HG02571 (cell line): Measurements from ENCODE around the gene VWA3B.
"Not testable (repeated sequence)": the region's sequence is repeated elsewhere in the genome, so short reads cannot be mapped to it uniquely, and the experiment has no call there.

Experiments used
- ATAC-seq: cut with Tn5 transposase; IDR thresholded peaks from one replicate; pipeline ENCODE4 v1.9.1; 2021; ENCODE audit warnings: mild to moderate bottlenecking, moderate library complexity; ENCODE audit not compliant: unreplicated experiment

The VWA3B gene

DNA sequence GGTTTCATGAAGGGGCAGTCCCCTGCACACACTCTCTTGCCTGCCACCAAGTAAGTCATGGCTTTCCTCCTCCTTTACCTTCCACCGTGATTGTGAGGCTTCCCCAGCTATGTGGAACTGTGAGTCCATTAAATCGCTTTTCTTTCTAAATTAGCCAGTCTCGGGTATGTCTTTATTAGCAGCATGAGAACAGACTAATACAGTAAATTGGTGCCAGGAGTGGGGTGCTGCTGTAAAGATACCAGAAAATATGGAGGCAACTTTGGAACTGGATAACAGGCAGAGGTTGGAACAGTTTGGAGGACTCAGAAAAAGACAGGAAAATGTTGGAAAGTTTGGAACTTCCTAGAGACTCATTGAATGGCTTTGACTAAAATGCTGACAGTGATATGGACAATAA is 233.2 kb downstream of the VWA3B start:
- not testable (repeated sequence) for ATAC-seq

- ATAC-seq, result no peak
These were observed 237.2 kb downstream of the VWA3B start for GRCh38 chr2:98324181-98324580.

GRCh38 chr2:98327776-98328175 is 240.8 kb downstream of the VWA3B start:
- no peak for ATAC-seq

- no peak for ATAC-seq
These were observed 242.6 kb downstream of the VWA3B start for GRCh38 chr2:98329549-98329948.

- ATAC-seq, result no peak
These were observed 246.0 kb downstream of the VWA3B start for GRCh38 chr2:98332989-98333388.

DNA sequence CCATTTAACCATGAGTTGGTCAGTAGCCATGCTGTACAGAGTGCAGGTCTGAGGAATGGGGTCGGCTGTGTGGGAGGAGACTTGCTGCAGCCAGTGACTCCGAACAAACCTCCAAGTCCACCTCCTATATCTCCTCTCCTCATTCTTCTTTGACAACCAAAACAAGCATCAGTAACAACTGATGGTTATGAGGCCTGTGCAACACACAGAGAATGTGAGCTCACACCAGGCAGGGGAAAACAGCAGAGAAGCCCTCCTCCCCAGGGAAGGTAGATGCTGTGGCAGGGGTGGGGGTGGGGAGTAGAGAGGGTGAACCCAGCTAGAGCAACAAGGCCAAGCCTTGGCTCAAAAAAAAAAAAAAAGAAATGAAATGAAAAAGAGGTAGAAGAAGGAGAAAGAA is 247.0 kb downstream of the VWA3B start:
- ATAC-seq, result no peak

- no peak for ATAC-seq
These were observed 247.6 kb downstream of the VWA3B start for GRCh38 chr2:98334439-98335078.

DNA sequence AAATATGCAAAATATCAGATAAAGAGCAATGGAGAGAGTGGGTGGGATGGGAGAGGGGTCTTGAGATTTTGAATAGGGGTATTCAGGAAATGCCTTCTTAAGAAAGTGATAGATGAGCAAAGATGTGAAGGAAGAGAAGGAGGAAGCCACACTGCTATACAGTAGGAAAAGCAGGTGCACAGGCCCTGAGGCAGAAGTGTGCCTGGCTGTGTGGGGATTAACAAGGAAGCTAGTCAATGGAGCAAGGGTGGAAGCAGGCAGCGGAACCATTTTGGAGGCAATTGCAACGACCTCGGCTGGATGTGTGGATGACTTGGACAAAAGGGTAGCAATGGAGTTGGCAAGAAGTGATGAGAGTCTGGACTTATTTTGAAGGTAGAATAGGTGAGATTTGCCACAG is 248.3 kb downstream of the VWA3B start:
- no peak for ATAC-seq

GRCh38 chr2:98341241-98341640 is 254.3 kb downstream of the VWA3B start:
- no peak for ATAC-seq

GRCh38 chr2:98343285-98343684 is 256.3 kb downstream of the VWA3B start:
- ATAC-seq, result no peak

DNA sequence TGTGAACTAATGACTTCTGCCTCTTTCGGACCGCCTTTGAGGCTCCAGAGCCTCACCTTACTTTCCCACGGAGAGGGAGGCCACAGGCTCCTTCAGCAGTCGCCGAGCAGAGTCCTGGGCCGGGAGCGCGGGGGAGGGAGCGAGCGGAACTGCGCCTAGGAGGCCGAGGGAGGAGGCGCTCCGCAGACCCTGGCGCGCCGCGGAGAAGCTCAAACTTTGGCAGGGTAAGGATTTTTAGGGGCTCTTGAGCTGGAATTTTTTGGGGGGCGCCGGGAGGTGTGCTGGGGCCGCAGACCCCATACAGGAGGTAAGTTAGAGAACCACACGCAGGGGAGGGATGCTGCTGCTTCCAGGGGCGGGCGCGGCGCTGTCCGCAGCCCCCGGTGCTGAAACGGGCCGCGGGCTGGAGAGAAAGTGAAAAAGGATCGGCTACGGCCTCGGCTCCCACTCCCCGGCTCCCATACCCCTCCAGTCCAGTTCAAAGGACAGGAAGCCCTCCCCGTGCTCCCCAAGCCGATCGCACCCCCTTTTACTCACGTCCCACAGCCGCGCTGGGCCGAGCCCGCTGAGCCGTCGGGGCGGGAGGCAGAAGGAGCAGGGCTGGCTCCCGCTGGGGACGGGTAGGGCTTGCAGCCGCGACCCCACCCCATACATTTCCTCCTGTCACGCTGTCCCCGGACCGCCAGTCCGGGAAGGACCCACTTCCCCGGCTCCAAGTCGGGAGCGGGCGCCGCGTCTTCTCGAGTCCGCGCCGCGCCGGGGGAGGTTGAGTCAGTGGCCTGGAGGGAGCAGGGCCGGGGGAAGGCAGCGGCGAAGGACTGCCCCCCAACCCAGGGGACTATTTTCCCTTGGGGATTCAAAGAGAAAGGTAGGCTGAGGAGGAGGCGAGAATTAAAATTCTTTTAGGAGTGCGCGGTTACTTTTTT is 259.6 kb downstream of the VWA3B start, which contains the start of gene CNGA3:
Gene CNGA3, plus strand, starts transcription at position 146 of the 926 bp plus-strand sequence. CDS start 23,520 bp downstream, outside the sequence.
- ATAC-seq, result no peak

GRCh38 chr2:98347298-98348065 is 260.5 kb downstream of the VWA3B start:
- ATAC-seq, result no peak

DNA sequence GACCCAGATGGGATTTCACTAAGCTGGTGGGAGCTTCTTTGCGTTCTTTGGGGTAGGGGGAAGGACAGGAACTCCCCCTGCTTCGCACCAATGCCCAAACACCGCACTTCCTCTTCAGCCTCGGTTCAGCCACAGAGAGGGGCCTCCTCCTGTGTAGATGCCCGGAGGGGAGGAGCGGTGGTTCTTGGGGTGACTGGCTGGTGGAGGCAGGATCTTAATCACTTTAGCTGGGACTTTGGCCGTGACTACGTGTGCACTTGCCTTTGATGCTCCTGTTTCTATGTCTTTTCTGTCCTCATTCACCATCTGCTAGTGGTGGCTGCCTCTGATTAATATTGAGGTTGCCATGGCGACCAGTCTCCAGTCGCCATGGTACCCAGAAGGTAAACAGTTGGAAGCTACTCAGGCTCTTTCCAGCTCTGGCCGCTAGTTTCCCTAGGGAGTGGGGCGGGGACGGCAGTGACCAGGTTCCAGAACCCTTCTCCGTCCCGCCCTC is 261.1 kb downstream of the VWA3B start:
- no peak for ATAC-seq

DNA sequence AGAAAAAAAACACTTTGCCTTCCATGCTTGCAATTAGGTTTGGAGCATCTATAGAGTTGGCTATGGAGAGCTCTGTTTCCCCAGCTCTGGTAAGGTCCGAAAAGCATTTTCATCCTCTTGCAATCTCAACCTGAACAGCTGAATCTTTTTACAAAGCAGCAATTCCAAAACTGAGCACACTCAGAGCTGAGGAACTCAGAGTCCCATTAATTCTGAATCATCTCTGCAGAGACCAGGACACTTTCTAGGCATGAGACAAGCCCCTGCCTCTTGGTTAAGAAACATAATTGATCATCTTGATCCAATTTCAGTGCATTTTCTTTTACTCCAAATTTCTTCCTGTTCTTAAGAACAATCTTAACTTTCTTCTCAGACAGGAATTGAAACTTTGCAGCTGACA is 263.4 kb downstream of the VWA3B start:
- ATAC-seq, result no peak

GRCh38 chr2:98355881-98356280 is 268.9 kb downstream of the VWA3B start:
- ATAC-seq, result no peak

DNA sequence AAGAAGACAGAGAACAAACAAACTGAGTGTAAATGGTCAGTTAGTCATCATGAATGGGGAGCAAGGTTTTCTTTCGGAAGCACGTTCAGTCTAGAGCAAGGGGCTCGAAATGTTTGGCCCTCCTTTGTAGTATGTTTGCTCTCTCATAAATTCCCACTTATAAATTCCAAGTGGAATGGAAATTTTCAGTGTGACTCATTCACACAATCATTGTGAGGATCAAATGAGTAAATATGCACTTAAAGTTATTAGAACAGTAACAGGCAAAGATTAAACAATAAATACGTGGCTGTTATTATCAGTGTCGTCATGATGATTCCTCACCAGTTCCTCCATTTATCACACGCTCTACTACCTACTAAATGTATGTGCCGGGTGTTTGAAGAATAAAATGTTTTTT is 269.8 kb downstream of the VWA3B start:
- no peak for ATAC-seq

DNA sequence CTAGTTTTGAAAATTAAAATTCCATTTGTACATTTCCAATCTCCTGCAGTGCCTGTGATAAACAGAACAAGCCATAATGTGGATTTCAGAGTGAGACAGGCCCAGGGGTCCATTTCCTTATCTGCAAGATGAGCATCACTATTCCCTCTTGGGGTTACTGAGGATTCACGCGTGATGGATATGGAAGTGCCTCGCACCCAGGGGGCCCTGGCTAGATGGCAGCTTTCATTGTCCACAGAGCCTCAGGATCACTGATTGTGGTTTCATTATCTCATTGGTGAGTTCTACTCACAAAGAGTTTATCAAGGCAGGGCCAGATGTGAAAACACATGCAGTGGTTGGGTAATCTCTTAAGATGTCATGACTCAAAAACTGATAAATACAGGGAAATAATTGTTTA is 270.9 kb downstream of the VWA3B start:
- ATAC-seq, result no peak

GRCh38 chr2:98359986-98360385 is 273.0 kb downstream of the VWA3B start:
- no peak for ATAC-seq
